Myocyte (in vitro differentiated cells): ENCODE results near the gene RPLP2. TPM values are rescaled to one million over a fixed set of nuclear protein-coding genes. Genes with fewer than 3 reads are reported as not detected.
A peak's percentile ranks its signal among the peaks of the same experiment; 100 is the strongest.

Source experiments
- DNase-seq: peaks from one replicate; pipeline ENCODE4 v3.0.0-alpha.2; 2012; ENCODE audit warnings: low read depth
- total RNA-seq: library from RNA; depleted of rRNA; stranded (reverse); fragments of >200 nt; gene quantifications from 2 replicates; pipeline ENCODE4 v1.2.3, GENCODE V29; 2014

Gene RPLP2
- total RNA-seq, 1 donor from 2014 or later = 504 TPM

DNA sequence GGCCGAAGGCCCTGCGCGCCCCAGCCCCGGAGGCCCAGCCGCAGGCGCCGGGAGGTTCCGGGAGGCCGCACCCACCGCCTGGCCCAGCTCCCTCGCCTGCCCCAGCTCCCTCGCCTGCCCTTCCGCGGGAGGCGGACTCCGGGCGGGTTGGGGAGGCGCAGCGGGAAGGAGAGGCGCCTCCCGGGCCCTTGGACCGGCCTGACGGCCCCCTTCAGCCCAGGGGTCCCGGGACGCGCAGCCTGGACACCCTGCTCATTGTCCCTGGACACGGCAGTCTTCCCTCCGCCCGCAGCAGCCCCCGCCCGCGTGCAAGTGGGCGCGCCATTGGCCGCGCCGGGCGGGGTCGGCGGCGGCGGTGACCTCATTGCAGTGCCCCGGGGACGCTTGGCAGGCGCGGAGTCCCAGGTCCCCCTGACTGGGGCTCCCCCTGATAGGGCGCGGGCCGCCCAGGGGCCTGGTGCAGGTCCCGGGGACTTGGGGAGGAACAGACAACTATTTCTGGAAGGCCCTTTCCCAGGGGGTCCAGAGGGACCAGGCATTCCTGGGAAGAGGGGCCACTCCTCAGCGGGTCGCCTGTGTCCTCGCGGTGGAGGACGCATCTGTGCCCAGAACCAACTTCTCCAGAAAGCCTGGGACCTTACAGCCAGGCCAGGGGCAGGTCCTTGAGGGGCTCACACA is 23.5 kb downstream of the RPLP2 start:
- peak; percentile 76 for DNase-seq

- DNase-seq = peak; percentile 63
Observed at GRCh38 chr11:833849-834311, 24.1 kb downstream of the RPLP2 start.

GRCh38 chr11:834371-835316 is 24.9 kb downstream of the RPLP2 start:
- DNase-seq = peak; percentile 95

- no peak for DNase-seq
Observed at GRCh38 chr11:836274-836673, 26.5 kb downstream of the RPLP2 start.

- DNase-seq = no peak
Observed at GRCh38 chr11:836700-837099, 26.9 kb downstream of the RPLP2 start.

GRCh38 chr11:837189-837989 is 27.6 kb downstream of the RPLP2 start:
- no peak for DNase-seq

DNA sequence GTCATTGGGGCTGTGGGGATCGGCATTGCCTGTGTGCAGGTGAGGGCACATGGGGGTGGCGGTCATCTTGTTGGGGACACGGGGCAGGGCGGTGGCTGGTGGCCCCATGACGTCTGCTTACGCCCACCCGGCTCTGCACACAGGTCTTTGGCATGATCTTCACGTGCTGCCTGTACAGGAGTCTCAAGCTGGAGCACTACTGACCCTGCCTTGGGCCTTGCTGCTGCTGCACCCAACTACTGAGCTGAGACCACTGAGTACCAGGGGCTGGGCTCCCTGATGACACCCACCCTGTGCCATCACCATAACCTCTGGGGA is 28.2 kb downstream of the RPLP2 start:
- no peak for DNase-seq

GRCh38 chr11:838441-839279 is 28.9 kb downstream of the RPLP2 start:
- peak; percentile 86 for DNase-seq

DNA sequence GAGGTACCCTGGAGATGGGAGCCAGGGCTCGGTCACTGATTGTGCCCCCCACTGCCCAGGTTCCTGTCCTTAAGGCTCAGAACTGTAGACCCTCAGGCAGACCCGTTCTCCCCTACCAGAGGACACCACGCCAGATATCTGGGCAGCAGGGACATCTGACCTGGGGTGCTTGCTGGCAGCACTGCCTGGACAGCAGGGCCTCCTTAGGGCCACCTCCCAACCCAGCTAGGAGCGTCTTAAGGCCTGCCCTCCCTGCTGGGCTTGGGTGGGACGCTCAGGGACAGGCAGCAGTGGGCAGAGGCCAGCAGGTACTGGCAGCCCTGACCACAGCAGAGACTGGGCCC is 29.5 kb downstream of the RPLP2 start:
- DNase-seq = no peak

DNA sequence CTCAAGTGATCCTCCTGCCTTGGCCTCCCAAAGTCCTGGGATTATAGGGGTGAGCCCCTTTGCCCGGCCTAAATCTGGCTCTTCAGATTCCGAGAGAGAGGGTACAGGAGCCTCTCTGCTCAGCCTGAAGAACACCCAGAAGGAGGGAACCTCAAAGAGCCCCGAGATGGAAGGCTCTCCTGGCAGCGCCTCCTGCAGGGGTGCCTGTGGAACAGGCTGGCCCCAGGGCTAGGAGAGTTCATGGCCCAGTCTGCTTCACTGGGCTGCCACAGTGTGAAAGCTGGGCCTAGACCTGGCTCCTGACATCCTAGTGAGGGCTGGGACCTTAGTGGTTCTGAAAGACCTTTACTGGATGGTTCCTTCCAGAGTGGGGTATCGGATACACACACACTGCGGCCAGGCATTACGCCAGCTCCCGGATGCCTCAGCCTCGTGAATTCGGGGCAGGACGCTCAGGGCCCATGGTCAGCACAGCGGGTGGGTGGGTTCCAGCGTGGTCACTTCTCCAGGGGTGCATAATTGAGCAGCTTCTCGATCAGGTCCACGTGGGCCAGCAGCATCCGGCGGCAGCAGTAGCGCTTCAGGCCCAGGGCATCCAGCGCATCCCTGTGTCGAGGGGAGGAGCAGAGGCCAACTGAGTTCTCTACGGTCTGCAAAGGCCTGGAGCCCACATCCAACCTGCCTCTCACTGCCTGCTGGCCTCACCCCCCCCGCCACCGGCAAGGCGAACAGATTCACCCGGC is 30.3 kb downstream of the RPLP2 start:
- DNase-seq = peak; percentile 49

DNA sequence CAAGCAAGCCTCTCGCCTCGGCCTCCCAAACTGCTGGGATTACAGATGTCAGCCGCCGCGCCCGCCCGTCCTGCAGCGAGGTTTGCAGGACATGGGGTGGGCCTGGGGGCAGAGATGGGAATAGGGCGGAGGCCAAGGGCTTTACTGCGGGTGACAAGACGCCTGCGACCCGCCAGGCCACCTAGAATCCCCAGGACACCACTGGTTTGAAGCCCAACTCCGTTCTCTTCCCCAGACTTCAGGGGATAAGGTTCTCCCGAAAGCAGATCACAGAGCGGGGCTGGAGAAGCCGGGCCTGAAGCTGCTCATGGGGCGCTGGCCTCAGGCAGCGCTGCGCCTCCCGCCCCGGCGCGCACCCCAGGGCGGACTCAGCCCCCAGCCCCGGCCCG is 32.2 kb downstream of the RPLP2 start:
- no peak for DNase-seq

- peak; percentile 89 for DNase-seq
Observed at GRCh38 chr11:842370-843002, 32.7 kb downstream of the RPLP2 start, which contains the start of the genes POLR2L and TSPAN4. Gene POLR2L (minus strand): TSS chr11:842529. CDS start chr11:842508, 21 bp downstream. Gene TSPAN4 (plus strand): TSS chr11:842852. CDS start chr11:850305, 7,453 bp downstream.

DNA sequence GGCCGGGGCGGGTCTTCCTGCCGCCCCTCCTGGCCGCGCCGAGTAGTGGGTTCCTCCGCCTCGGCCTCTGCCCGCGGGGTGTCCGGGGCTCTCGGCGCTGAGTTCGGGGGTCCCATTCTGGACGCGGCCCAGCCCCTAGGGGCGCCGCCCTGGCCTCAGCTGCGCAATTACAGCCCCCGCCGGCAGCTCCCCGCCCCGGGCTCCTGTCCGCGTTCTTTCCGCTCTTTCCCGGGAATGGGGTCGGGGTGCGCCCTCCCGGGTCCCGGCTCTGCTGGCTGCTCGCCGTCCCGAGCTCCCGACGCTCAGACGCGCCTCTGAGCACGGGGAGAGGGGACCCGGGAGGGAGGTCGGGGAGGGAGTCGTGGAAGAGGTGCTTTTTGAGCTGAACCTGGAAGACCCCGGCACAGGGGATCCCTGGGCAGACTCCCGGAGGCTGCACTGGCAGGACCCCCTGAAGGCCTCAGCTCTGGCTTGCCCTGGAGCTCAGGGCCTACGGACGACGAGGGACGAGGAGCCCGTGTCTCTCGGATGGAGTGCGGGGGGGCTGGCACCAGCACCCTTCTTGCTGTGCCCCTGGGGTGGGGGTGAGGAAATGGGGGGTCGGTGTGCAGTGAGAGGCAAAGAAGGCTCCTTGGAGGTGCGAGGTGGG is 33.4 kb downstream of the RPLP2 start:
- DNase-seq = no peak

DNA sequence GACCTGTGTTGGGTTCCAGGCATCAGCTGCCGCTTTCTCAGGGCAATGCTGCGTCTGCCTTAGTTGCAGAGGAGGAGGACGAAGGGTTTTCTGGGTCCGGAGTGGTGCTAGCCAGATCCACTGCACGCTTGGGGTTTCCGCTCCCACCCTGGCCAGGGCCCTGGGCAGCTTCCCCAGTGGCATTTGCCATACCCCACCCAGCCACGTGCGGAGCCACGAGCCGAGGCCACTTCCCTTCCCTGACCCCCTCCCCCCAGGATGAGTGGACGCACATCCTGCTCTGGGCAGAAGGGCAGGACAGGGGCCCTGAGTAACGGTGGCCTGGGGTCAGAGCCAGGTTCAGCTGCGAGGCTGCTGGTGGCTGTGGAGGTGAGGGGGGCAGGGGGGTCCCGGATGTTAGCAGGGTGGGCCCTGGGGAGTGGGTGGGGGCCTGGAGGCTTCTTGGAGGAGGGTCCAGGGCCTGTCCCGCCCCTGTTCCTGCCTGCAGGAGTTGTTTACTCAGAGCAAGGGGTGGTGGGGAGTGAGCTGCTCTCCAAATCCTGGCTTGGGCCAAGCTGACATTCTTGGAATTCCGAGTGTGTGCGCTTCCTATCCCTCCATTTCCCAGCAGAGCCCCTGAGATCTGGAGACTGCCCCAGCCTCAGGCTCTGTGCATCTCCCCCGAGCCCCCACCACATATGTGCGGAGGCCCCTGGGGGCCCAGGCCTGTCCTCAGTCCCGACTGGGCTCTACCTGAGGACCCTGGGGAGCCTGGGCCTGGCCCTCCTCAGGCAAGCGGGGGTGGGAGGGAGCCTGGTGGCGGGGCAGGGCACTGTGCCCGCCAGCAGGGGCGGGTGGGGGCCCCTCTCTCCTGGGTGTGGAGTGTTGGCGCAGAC is 34.3 kb downstream of the RPLP2 start:
- peak; percentile 91 for DNase-seq

- DNase-seq = peak; percentile 85
Observed at GRCh38 chr11:844693-845644, 35.2 kb downstream of the RPLP2 start.

DNA sequence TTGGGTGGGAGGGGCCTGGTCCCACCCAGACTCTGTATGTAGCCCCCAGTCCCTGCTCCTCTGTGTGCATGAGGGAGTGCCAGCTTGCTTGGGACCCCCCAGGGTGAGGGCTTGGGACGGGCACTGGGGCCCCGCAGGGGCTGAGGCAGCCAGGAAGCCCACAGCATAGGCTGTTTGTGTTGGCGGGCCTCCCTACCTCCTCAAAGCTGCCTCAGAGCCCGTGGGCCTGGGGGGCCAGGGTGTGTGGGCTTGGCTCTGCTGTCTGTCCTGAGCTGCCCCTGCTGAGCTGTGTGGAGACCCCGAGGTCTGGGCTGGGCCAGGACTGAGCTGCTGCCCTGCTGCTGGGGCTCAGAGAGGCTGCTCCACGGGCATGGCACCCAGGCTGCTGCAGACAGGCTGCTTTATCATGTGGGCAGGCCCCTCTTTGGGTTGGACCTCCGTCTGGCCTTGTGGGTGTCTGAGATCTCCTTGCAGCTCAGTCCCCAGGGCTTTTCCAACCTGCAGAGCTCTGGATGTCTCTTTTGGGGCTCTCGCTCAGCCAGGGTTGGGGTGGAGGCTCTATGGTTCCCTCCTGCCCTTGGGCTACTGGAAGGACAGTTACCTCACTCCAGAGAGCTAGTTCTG is 36.2 kb downstream of the RPLP2 start:
- DNase-seq = no peak
